Activated CD4-positive, alpha-beta memory T cell treated with anti-CD3 and anti-CD28 coated beads, Interleukin-2, amount 10 ng/mL, durations not matched to agents 7 days and 5 days (primary cell): ENCODE data around the gene MXI1. TPM values are rescaled to one million over a fixed set of nuclear protein-coding genes. Genes with fewer than 3 reads are reported as not detected.
A peak's percentile ranks its signal among the peaks of the same experiment; 100 is the strongest.

Experiments
- CTCF ChIA-PET: fragments of 350-600 bp; sonication (Branson Sonifier 250); formaldehyde crosslinking; loops from one replicate; lab custom pipeline; 2021; ENCODE audit warnings: antibody characterized with exemption, inconsistent platforms; lab: Charles Lee
- POLR2A ChIA-PET: fragments of 350-600 bp; sonication (Branson Sonifier 250); formaldehyde crosslinking; loops from one replicate; lab custom pipeline; 2021; ENCODE audit warnings: antibody characterized with exemption; lab: Charles Lee
- DNase-seq: peaks from one replicate; pipeline ENCODE4 v3.0.0-alpha.2; 2020
- H3K27ac Mint-ChIP-seq: one replicate; pipeline ENCODE4 v1.8.0; 2021; ENCODE audit warnings: mild to moderate bottlenecking, mixed read lengths
- H3K27me3 Mint-ChIP-seq: one replicate; pipeline ENCODE4 v1.8.0; 2021; ENCODE audit warnings: mixed read lengths
- H3K36me3 Mint-ChIP-seq: one replicate; pipeline ENCODE4 v1.8.0; 2021; ENCODE audit warnings: low read depth, mixed read lengths
- H3K4me1 Mint-ChIP-seq: one replicate; pipeline ENCODE4 v1.8.0; 2021; ENCODE audit warnings: mixed read lengths
- H3K4me3 Mint-ChIP-seq: one replicate; pipeline ENCODE4 v1.8.0; 2021; ENCODE audit warnings: mild to moderate bottlenecking, mixed read lengths
- H3K9me3 Mint-ChIP-seq: one replicate; pipeline ENCODE4 v1.8.0; 2021; ENCODE audit warnings: mixed read lengths
- total RNA-seq, 2 experiments: library from RNA; stranded (reverse); gene quantifications; one replicate each; pipeline ENCODE4 v1.2.3, GENCODE V29; 2021

Gene MXI1
- total RNA-seq, 2 experiments from 2014 or later, result 74.2 to 75.4 TPM

DNA sequence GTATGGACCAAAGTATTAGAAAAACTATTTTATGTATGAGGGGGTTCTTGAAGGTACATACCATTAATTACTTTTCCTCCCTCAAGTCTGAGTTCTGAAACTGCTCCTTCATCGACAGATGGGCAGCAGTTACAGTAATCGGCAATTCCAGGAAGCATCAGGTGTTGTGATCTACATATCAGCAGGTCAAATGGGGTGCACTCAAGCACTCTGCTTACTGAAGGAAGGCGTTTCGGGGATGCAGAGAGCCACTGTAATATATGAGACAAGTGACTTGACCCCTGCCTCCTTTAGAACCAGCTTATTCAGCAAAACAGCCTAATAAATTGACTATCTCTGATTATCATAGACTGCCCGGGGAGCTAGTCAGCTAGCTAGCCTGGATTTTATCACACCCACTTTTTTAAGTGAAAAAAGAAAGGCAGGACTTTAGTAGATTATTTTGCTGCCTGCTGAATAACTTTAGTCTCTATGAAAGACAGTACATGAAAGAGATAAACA lies 93.1 kb downstream of the MXI1 start:
- no peaks in the 10 kb centered on the region for H3K27me3 Mint-ChIP-seq
- ChIA-PET POLR2A (interaction anchor here (1.1 kb wide), 1 partner anchor 268 kb away, joined by 3 read pairs; no protein-coding TSS in a partner anchor), CTCF (interaction anchor here (1.4 to 1.6 kb wide), 3 partner anchors 21 to 299 kb away, joined by 3 to 5 read pairs (median 3); no protein-coding TSS in a partner anchor)
- no peaks in the 10 kb centered on the region for H3K9me3 Mint-ChIP-seq
- no peak for DNase-seq
- peaks cover 68% of the 10 kb centered on the region for H3K4me1 Mint-ChIP-seq
- H3K36me3 Mint-ChIP-seq, result peaks cover 80% of the 10 kb centered on the region
- no peak overlapping the region for H3K27ac Mint-ChIP-seq
- H3K4me3 Mint-ChIP-seq, result no peak overlapping the region

DNA sequence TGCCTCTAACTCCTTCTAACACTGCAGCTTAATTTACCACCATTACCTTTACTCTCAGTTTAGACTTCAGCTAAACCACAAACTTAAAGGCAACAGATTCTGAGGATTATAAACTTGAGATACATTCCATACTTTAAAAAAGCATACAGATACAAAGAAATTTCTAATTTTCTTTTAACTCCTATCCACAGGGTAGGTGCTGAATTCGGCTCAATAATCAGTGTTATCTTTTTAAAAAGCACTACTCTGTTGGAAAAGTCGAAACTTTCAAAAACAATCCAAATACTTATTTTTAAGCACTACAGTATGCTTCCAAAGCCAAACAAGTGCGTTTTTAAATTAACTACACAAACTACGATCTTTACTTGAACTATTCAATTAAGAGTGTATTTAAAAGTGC lies 96.3 kb downstream of the MXI1 start:
- Mint-ChIP-seq H3K4me1 (peaks cover 59% of the 10 kb centered on the region), H3K4me3 (peak overlapping the region; percentile 97), H3K27me3 (no peaks in the 10 kb centered on the region), H3K36me3 (peaks cover 51% of the 10 kb centered on the region), H3K27ac (peak overlapping the region; percentile 69), H3K9me3 (no peaks in the 10 kb centered on the region)
- DNase-seq, result no peak
- CTCF ChIA-PET, result interaction anchor here (0.5 to 5.2 kb wide), 10 partner anchors 96 to 319 kb away, joined by 3 to 67 read pairs (median 5); partner anchors contain the start of genes MXI1 and SMC3
- POLR2A ChIA-PET, result interaction anchor here (0.8 to 5.2 kb wide), 14 partner anchors 11 to 401 kb away, joined by 3 to 51 read pairs (median 5); partner anchors contain the start of genes DUSP5, MXI1 and SMC3

DNA sequence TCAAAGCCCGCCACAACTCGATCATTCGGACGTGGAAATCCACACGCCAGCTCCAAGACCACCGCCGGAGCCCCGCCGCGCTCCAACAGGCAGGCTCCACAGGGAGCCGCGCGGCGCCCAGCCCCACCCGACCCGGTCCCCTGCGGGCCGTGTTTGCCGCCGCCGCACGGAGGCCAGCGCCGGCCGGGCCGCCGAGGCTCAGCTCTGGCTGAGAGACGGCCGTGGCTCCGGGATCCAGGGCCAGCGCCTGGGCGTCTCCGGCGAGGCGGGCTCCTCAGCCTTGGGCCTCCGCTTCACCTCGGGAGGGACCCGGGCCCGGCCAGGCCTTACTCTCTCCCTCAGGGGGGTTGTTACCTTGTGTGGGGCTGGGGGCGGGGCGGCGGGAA lies 97.0 kb downstream of the MXI1 start:
- H3K27ac Mint-ChIP-seq, result peak overlapping the region; percentile 96
- peaks cover 56% of the 10 kb centered on the region for H3K4me1 Mint-ChIP-seq
- H3K4me3 Mint-ChIP-seq, result peak overlapping the region; percentile 97
- no peak for DNase-seq
- H3K36me3 Mint-ChIP-seq, result peaks cover 45% of the 10 kb centered on the region
- no peaks in the 10 kb centered on the region for H3K27me3 Mint-ChIP-seq
- CTCF ChIA-PET, result interaction anchor here (0.6 to 5.2 kb wide), 18 partner anchors 29 to 606 kb away, joined by 3 to 67 read pairs (median 6); partner anchors contain the start of gene SMC3
- H3K9me3 Mint-ChIP-seq, result no peaks in the 10 kb centered on the region
- POLR2A ChIA-PET, result interaction anchor here (0.8 to 5.2 kb wide), 26 partner anchors 12 to 614 kb away, joined by 3 to 51 read pairs (median 5); partner anchors contain the start of genes BBIP1, DUSP5, MXI1 and SHOC2

DNA sequence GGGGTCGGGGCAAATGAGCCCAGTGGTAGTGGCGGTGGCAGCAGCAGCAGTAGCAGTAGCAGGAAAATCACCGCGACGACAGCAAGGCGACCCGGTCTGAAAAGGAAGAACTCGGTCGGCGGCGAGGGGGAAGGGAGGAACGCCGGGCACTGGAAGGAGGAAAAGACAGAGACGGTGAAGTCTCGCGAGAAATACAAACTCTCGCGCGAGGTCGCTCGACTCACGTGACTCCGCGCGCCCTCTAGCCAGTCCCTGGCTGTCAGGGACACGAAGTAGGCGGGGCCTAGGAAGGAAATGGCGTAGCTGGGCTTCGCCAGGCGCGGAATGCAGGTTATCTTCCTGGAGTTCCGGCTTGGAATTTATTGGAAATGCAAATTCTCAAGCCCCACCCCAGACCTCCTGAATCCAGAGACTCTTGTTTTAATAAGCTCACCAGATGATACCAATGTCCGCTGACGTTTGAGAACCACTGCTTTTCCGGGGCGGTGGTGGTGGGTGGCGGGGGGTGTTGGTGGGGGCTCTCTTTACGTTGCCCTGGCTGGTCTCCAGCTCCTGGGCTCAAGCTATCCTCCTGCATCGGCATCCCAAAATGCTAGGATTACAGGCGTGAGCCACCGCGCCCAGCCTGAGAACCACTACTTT lies 97.5 kb downstream of the MXI1 start, which contains the start of gene SMNDC1:
Gene SMNDC1, minus strand, starts transcription at position 141 of the 642 bp plus-strand sequence. CDS start 1,333 bp downstream, outside the sequence.
- CTCF ChIA-PET, result interaction anchor here (0.6 to 5.2 kb wide), 32 partner anchors 9 to 605 kb away, joined by 3 to 67 read pairs (median 5); partner anchors contain the start of gene SMC3
- H3K27me3 Mint-ChIP-seq, result no peaks in the 10 kb centered on the region
- peak within 1 kb of the TSS; percentile 97 for H3K4me3 Mint-ChIP-seq
- DNase-seq, result peak; percentile 98
- H3K27ac Mint-ChIP-seq, result peak within 1 kb of the TSS; percentile 96
- H3K4me1 Mint-ChIP-seq, result peaks cover 55% of the 10 kb centered on the region
- H3K9me3 Mint-ChIP-seq, result no peaks in the 10 kb centered on the region
- peaks cover 43% of the 10 kb centered on the region for H3K36me3 Mint-ChIP-seq
- POLR2A ChIA-PET, result interaction anchor here (0.5 to 5.2 kb wide), 27 partner anchors 12 to 614 kb away, joined by 3 to 51 read pairs (median 5); partner anchors contain the start of genes BBIP1, DUSP5, MXI1 and SHOC2

DNA sequence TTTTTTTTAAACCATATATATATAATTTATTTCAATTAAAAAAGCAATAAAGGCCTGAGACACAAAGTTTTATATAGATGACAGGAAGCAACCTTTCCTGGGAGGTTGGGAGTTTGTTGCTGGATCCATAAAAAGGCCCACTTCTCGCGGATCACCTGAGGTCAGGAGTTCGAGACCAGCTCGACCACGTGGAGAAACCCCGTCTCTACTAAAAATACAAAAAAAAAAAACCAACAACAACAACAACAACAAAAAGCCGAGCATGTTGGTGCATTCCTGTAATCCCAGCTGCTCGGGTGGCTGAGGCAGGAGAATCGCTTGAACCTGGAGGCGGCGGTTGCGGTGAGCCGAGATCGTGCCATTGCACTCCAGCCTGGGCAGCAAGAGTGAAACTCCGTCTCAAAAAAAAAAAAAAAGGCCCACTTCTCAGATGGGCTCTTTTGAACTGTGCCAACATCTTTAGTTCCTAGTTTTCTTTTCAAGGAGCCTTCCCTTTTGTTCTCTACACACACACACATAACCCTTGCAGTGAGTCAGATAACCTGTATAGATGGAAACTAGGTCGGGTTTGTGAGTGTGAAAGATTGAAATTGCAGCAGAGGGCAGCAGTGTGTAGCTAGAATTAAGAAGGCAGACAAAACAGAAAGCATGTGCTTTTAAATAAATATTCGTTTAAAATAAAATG lies 98.5 kb downstream of the MXI1 start:
- Mint-ChIP-seq H3K4me1 (peaks cover 53% of the 10 kb centered on the region), H3K4me3 (peak overlapping the region; percentile 97), H3K27ac (peak overlapping the region; percentile 96), H3K36me3 (peaks cover 36% of the 10 kb centered on the region), H3K27me3 (no peaks in the 10 kb centered on the region), H3K9me3 (no peaks in the 10 kb centered on the region)
- CTCF ChIA-PET, result interaction anchor here (0.8 to 5.2 kb wide), 32 partner anchors 8 to 468 kb away, joined by 3 to 67 read pairs (median 5); partner anchors contain the start of gene SMC3
- POLR2A ChIA-PET, result interaction anchor here (0.9 to 5.2 kb wide), 19 partner anchors 49 to 365 kb away, joined by 3 to 51 read pairs (median 5); partner anchors contain the start of genes DUSP5, MXI1 and SMC3
- DNase-seq, result peak; percentile 68

DNA sequence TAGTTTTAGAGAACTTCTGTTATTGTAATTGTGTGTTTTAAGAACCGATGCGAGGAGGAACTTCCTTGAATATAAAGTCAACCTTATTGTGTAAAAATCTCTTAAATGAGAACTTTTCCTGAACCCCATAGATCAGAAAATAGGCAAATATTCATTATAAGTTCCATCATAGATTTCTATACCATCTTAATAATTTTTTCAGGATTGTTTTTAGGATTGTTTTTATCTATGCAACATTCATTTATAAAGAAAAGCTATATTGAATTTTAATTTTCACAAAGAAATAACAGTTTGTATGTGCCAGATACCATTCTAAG lies 99.0 kb downstream of the MXI1 start:
- H3K27ac Mint-ChIP-seq, result peak overlapping the region; percentile 96
- peak overlapping the region; percentile 97 for H3K4me3 Mint-ChIP-seq

DNA sequence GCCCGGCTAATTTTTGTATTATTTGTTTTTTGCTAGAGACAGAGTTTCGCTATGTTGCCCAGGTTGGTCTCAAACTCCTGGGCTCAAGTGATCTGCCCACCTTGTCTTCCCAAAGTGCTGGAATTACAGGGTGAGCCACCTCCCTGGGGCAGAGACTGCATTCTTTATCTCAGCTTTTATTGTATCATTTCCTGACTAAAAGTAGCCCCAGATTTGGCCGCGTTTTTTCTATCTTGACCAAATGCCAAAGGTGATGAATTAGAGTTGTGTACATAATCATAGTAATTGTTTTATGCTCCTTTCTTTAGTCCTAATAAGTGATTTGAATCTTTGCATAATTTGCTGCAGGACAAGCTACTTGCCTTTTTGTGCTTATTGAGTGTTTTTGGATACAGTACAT lies 100.4 kb downstream of the MXI1 start:
- Mint-ChIP-seq H3K27ac (no peak overlapping the region), H3K4me1 (peaks cover 45% of the 10 kb centered on the region), H3K9me3 (no peaks in the 10 kb centered on the region), H3K36me3 (peaks cover 17% of the 10 kb centered on the region), H3K4me3 (no peak overlapping the region), H3K27me3 (no peaks in the 10 kb centered on the region)
- POLR2A ChIA-PET, result interaction anchor here (2.1 to 5.2 kb wide), 4 partner anchors 47 to 260 kb away, joined by 8 to 49 read pairs (median 24); partner anchors contain the start of genes DUSP5 and SMC3
- CTCF ChIA-PET, result interaction anchor here (0.8 to 5.2 kb wide), 11 partner anchors 47 to 374 kb away, joined by 3 to 67 read pairs (median 20); partner anchors contain the start of gene SMC3
- DNase-seq, result no peak

More for the DNA sequence above, 99.0 kb downstream of the MXI1 start:
- Mint-ChIP-seq H3K36me3 (peaks cover 31% of the 10 kb centered on the region), H3K27me3 (no peaks in the 10 kb centered on the region), H3K9me3 (no peaks in the 10 kb centered on the region), H3K4me1 (peaks cover 53% of the 10 kb centered on the region)
- CTCF ChIA-PET, result interaction anchor here (0.6 to 5.2 kb wide), 22 partner anchors 17 to 366 kb away, joined by 3 to 67 read pairs (median 4); partner anchors contain the start of gene SMC3
- no peak for DNase-seq
- POLR2A ChIA-PET, result interaction anchor here (1.3 to 5.2 kb wide), 6 partner anchors 48 to 293 kb away, joined by 3 to 51 read pairs (median 23); partner anchors contain the start of genes DUSP5 and SMC3

DNA sequence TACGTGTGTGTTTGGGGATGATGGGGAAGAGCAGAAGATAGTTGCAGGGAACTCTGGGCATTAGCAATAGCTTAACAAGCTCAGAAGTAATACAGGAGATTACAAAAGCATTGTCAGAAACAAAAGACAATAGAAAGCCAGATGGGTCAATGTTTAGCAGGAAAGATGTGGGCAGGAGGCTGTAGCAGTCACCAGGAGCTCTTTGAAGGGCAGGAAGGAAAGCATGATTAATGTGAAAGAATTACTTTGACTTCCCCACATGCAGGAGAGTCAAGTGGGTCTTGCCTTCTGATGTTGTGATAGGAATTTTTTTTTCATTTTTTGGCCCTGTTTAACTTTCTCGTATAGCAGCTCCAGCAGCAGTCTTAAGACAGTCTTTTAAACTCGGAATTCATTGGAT lies 103.3 kb downstream of the MXI1 start:
- no peak for DNase-seq
- Mint-ChIP-seq H3K27me3 (no peaks in the 10 kb centered on the region), H3K9me3 (no peaks in the 10 kb centered on the region), H3K27ac (no peak overlapping the region), H3K36me3 (no peaks in the 10 kb centered on the region), H3K4me3 (no peak overlapping the region), H3K4me1 (peaks cover 39% of the 10 kb centered on the region)
- ChIA-PET POLR2A (interaction anchor here (0.8 to 1.6 kb wide), 4 partner anchors 24 to 235 kb away, joined by 3 to 4 read pairs (median 4); no protein-coding TSS in a partner anchor), CTCF (interaction anchor here (0.8 to 2.5 kb wide), 11 partner anchors 18 to 298 kb away, joined by 3 to 24 read pairs (median 4); no protein-coding TSS in a partner anchor)

DNA sequence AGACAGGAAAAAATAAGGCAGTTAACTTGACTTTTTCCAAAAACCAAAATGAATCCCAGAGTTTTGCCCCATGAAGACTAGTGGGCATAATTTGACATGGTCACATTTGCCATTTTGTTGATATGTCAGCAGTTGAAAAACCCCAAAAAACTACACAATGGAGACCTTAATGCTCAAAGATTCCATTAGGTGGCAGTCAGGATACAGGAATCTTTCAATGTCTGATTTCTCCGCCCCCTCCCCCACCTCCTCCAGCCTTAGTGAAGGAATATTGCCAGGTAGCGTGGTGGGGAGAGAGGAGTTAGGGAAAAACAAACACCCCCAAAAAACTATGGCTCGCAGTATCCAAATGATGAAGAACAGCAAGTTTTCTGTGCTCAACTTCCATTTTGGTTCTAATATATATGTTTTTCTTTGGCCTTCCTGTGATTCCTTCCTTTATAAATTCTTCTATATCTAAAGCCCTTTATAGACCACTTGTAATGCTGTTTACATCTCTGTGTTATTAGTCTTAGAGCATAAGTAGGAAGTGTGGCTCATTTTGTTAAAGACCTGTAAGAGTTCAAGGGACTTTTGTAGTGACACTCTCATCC lies 104.0 kb downstream of the MXI1 start:
- DNase-seq, result peak; percentile 50
- no peak overlapping the region for H3K4me3 Mint-ChIP-seq

DNA sequence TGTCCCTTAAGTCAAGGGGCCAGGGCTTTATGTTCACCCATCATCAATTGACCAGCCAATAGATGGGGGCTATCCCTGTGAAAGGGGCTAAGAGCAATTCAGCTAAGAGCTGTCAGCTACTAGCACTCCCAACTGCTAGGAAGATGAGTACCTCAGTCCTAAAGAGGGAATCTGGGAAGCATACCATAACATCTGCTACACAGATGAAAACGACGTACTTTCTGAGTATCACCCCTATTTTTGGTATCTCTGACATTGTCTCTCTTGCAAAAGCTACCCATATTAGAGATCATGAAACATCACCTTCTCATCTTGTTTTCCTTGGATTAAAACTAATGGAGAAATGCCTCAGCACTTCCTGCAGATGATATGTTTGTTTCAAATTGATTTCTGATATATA lies 104.8 kb downstream of the MXI1 start:
- ChIA-PET POLR2A (interaction anchor here (0.9 to 1.2 kb wide), 2 partner anchors 187 to 190 kb away, joined by 5 read pairs; no protein-coding TSS in a partner anchor), CTCF (interaction anchor here (1.0 to 3.4 kb wide), 4 partner anchors 22 to 234 kb away, joined by 3 to 30 read pairs (median 7); no protein-coding TSS in a partner anchor)
- Mint-ChIP-seq H3K27me3 (peaks cover 3% of the 10 kb centered on the region), H3K36me3 (no peaks in the 10 kb centered on the region), H3K9me3 (no peaks in the 10 kb centered on the region), H3K4me3 (no peak overlapping the region), H3K4me1 (peaks cover 33% of the 10 kb centered on the region), H3K27ac (no peak overlapping the region)
- no peak for DNase-seq

More for the DNA sequence above, 104.0 kb downstream of the MXI1 start:
- ChIA-PET POLR2A (interaction anchor here (0.8 to 1.2 kb wide), 2 partner anchors 23 to 187 kb away, joined by 4 to 5 read pairs; no protein-coding TSS in a partner anchor), CTCF (interaction anchor here (1.0 to 3.4 kb wide), 7 partner anchors 17 to 297 kb away, joined by 3 to 30 read pairs (median 6); no protein-coding TSS in a partner anchor)
- peaks cover 33% of the 10 kb centered on the region for H3K4me1 Mint-ChIP-seq
- no peaks in the 10 kb centered on the region for H3K9me3 Mint-ChIP-seq
- peaks cover 3% of the 10 kb centered on the region for H3K27me3 Mint-ChIP-seq
- no peak overlapping the region for H3K27ac Mint-ChIP-seq
- H3K36me3 Mint-ChIP-seq, result no peaks in the 10 kb centered on the region

DNA sequence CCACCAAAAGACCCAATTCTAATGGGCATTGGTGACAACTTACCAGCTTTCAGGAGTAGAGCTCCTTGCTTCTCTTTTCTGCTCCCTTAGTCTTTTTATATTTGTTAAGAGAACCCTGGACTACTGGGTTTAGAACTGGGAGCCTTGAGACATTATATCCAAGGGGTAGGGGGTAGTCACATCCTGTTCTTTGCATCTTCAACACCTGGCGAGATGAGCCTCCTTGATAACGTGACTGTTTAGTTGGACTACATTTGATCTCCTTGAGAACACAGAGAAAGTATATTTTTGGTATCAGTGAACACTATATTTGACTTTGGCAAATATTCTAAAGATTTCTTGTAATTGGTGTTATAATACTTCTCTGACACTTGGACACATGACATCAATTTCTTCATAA lies 106.3 kb downstream of the MXI1 start:
- Mint-ChIP-seq H3K4me1 (peaks cover 42% of the 10 kb centered on the region), H3K9me3 (no peaks in the 10 kb centered on the region), H3K27ac (no peak overlapping the region), H3K36me3 (no peaks in the 10 kb centered on the region), H3K27me3 (peaks cover 3% of the 10 kb centered on the region), H3K4me3 (no peak overlapping the region)
- no peak for DNase-seq
- ChIA-PET CTCF (interaction anchor here (0.8 to 3.4 kb wide), 8 partner anchors 8 to 236 kb away, joined by 3 to 30 read pairs (median 4); no protein-coding TSS in a partner anchor), POLR2A (interaction anchor here (0.8 to 2.9 kb wide), 3 partner anchors 41 to 215 kb away, joined by 3 to 18 read pairs (median 7); partner anchors contain the start of gene DUSP5)
